Ishikawa (cell line): Measurements from ENCODE around the gene ALDH3B1.

Source experiments
- CEBPB ChIP-seq: IDR thresholded peaks from 2 replicates; pipeline ENCODE4 v1.6.1; 2012
- CREB1 ChIP-seq: IDR thresholded peaks from 2 replicates; pipeline ENCODE4 v1.6.1; 2012; ENCODE audit warnings: low read depth
- EGR1 ChIP-seq: IDR thresholded peaks from 2 replicates; pipeline ENCODE4 v1.6.1; 2012
- EP300 ChIP-seq: IDR thresholded peaks from 2 replicates; pipeline ENCODE4 v1.6.1; 2012; ENCODE audit warnings: borderline replicate concordance
- FOXM1 ChIP-seq: IDR thresholded peaks from 2 replicates; pipeline ENCODE4 v1.6.1; 2012; ENCODE audit warnings: low read depth, borderline replicate concordance
- MAX ChIP-seq: IDR thresholded peaks from 2 replicates; pipeline ENCODE4 v1.6.1; 2012
- NFIC ChIP-seq: IDR thresholded peaks from 2 replicates; pipeline ENCODE4 v1.6.1; 2012
- RAD21 ChIP-seq: IDR thresholded peaks from 2 replicates; pipeline ENCODE4 v1.6.1; 2012; ENCODE audit warnings: low read depth
- REST ChIP-seq: IDR thresholded peaks from 2 replicates; pipeline ENCODE4 v1.6.1; 2012; ENCODE audit warnings: low read depth, mild to moderate bottlenecking
- TAF1 ChIP-seq: IDR thresholded peaks from 2 replicates; pipeline ENCODE4 v1.6.1; 2012; ENCODE audit warnings: low read depth, mild to moderate bottlenecking
- TCF12 ChIP-seq: IDR thresholded peaks from 2 replicates; pipeline ENCODE4 v1.6.1; 2012; ENCODE audit warnings: low read depth
- TEAD4 ChIP-seq: IDR thresholded peaks from 2 replicates; pipeline ENCODE4 v1.6.1; 2012
- USF1 ChIP-seq: IDR thresholded peaks from 2 replicates; pipeline ENCODE4 v1.6.1; 2012
- YY1 ChIP-seq: IDR thresholded peaks from 2 replicates; pipeline ENCODE4 v1.6.1; 2012; ENCODE audit warnings: low read depth
- ZBTB7A ChIP-seq: IDR thresholded peaks from 2 replicates; pipeline ENCODE4 v1.6.1; 2012; ENCODE audit warnings: low read depth

Gene ALDH3B1

GRCh38 chr11:68014157-68014946, 4.2 kb downstream of the ALDH3B1 start:
- no peak for TF ChIP-seq EP300
- peak; percentile 68 for TF ChIP-seq YY1
- peak; percentile 25; the same call in 1 of the 2 replicates for TF ChIP-seq TAF1
- peak; percentile 73 for TF ChIP-seq NFIC
- no peak for TF ChIP-seq CREB1

GRCh38 chr11:68014947-68015447, 4.9 kb downstream of the ALDH3B1 start:
- TF ChIP-seq ZBTB7A (peak; percentile 85), YY1 (no peak)

GRCh38 chr11:68015467-68015866, 5.3 kb downstream of the ALDH3B1 start:
- TF ChIP-seq CREB1 = no peak
- no peak for TF ChIP-seq REST
- no peak for TF ChIP-seq USF1
- no peak for TF ChIP-seq MAX
- TF ChIP-seq ZBTB7A = no peak
- no peak for TF ChIP-seq EGR1
- TF ChIP-seq EP300 = no peak
- TF ChIP-seq RAD21 = no peak

- TF ChIP-seq ZBTB7A (no peak), EGR1 (no peak), TAF1 (no peak), TEAD4 (no peak), YY1 (no peak), EP300 (no peak), TCF12 (no peak), CEBPB (no peak)
Observed at GRCh38 chr11:68016161-68016903, 6.2 kb downstream of the ALDH3B1 start.

GRCh38 chr11:68016904-68017817, 7.0 kb downstream of the ALDH3B1 start:
- TF ChIP-seq USF1 (peak; percentile 88), CEBPB (peak; percentile 18; the same call in 1 of the 2 replicates), TEAD4 (no peak)

GRCh38 chr11:68017980-68018729, 8.0 kb downstream of the ALDH3B1 start:
- TF ChIP-seq YY1 (no peak), EGR1 (no peak), ZBTB7A (no peak), EP300 (no peak), FOXM1 (no peak), TEAD4 (no peak), NFIC (no peak), RAD21 (no peak), TAF1 (no peak), TCF12 (no peak), USF1 (no peak), CREB1 (no peak), REST (no peak)
